Cardiac muscle cell (in vitro differentiated cells and primary cell): ENCODE results near the gene WBP4. TPM values are rescaled to one million over a fixed set of nuclear protein-coding genes. Genes with fewer than 3 reads are reported as not detected.

Source experiments
- DNase-seq, 2 donors: peaks; one replicate each; pipeline versions ENCODE4 v3.0.0 to v3.0.0-alpha.2; 2010 to 2017; ENCODE audit warnings: low read depth in 1 of 2, low spot score in 1 of 2
- H3K27ac ChIP-seq: fragments of 200-600 bp; sonication (generic); 2 replicates; pipeline ENCODE4 v1.5.1; 2016
- H3K27me3 ChIP-seq: fragments of 200-600 bp; sonication (generic); 2 replicates; pipeline ENCODE4 v1.6.0; 2016; ENCODE audit warnings: control low read depth
- H3K36me3 ChIP-seq: fragments of 200-600 bp; sonication (generic); 2 replicates; pipeline ENCODE4 v1.5.1; 2016; ENCODE audit warnings: control low read depth
- H3K4me1 ChIP-seq: fragments of 200-600 bp; sonication (generic); 2 replicates; pipeline ENCODE4 v1.8.1; 2017; ENCODE audit warnings: low read depth, mild to moderate bottlenecking, mixed run types
- H3K4me3 ChIP-seq: fragments of 200-600 bp; sonication (generic); 2 replicates; pipeline ENCODE4 v1.5.1; 2016; ENCODE audit warnings: mild to moderate bottlenecking
- H3K9me3 ChIP-seq: fragments of 200-600 bp; sonication (generic); 2 replicates; pipeline ENCODE4 v1.5.1; 2017; ENCODE audit warnings: low read depth, mild to moderate bottlenecking, control low read depth
- polyA plus RNA-seq: library from polyadenylated mRNA; unstranded; fragments of >200 nt; fragmentation: Nextera tagmentation; extraction: Ambion mirVana; gene quantifications from 2 replicates; pipeline ENCODE4 v1.2.1, GENCODE V29; 2016
- total RNA-seq: library from RNA; depleted of rRNA; stranded (reverse); fragments of >200 nt; gene quantifications from 2 replicates; pipeline ENCODE4 v1.2.3, GENCODE V29; 2016
- TF ChIP-seq, protein P1 (sequence below): IDR thresholded peaks from 2 replicates; pipeline ENCODE4 v1.5.1; 2012; ENCODE audit warnings: low read depth, mild to moderate bottlenecking, low read length

The WBP4 gene
- total and polyA plus RNA-seq, 2 experiments from 2014 or later, result 8.1 to 9.9 TPM

DNA sequence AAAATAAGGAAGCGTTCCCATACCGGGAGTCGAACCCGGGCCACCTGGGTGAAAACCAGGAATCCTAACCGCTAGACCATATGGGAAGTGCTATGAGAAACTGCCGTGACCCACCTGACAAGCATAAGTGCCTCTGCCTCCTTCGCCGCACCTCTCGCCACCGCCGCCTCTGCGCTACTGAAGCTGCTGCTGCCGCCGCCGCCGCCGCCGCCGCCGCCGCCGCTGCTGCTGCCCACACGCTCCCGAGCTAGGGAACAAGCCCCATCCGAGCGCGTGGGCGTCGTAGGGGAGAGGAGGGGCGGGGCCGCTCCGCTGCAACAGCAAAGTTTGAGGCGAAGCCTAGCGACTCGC lies 610 bp upstream of the WBP4 start:
- Histone ChIP-seq H3K27me3 (no peaks in the 10 kb centered on the region), H3K36me3 (peaks cover 5% of the 10 kb centered on the region), H3K4me1 (peaks cover 16% of the 10 kb centered on the region), H3K27ac (peak overlapping the region; percentile 93), H3K4me3 (peak overlapping the region; percentile 95), H3K9me3 (no peaks in the 10 kb centered on the region)
- TF ChIP-seq, protein P1, sequence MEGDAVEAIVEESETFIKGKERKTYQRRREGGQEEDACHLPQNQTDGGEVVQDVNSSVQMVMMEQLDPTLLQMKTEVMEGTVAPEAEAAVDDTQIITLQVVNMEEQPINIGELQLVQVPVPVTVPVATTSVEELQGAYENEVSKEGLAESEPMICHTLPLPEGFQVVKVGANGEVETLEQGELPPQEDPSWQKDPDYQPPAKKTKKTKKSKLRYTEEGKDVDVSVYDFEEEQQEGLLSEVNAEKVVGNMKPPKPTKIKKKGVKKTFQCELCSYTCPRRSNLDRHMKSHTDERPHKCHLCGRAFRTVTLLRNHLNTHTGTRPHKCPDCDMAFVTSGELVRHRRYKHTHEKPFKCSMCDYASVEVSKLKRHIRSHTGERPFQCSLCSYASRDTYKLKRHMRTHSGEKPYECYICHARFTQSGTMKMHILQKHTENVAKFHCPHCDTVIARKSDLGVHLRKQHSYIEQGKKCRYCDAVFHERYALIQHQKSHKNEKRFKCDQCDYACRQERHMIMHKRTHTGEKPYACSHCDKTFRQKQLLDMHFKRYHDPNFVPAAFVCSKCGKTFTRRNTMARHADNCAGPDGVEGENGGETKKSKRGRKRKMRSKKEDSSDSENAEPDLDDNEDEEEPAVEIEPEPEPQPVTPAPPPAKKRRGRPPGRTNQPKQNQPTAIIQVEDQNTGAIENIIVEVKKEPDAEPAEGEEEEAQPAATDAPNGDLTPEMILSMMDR, result no peak
- DNase-seq, result peak; percentile 90

DNA sequence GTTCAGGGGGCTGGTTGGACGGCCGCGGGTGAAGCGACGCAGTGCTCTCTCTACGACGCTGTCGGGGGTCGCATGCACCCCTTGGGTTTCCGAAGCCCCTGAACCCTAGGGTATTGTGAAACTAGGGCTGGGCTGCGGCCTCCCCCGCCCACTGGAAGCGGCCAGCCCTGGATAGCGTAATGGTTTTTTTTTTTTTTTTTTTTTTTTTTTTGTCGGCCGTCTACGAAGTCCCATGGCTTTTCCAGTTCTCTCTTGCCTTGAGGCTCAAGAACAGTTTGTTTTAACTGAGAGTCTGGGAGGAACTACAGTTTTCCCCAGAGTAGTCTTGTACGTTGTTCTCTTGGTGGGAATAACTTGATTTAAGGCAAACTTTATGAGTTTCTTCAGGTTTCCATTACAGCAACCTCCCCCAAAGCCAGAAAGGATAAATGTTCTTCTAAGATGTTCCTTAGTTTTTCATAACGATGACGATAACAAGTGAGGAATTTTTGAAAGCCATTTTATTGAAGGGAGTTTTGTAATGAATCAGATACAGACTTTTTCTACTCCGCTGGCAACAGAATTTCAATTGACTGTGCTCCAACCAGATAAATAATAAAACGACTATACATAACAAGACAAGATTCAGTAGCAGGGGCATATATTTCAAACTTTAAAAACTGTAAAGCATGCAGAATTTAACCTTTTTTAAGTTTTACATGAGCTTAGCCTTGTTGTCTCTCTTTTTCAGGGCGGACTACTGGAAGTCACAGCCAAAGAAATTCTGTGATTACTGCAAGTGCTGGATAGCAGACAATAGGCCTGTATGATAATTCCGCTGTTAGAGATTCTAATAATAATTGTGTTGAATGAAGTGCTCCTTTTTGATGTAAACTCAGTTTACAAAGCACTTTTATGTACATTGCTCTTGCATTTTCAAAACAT lies 867 bp downstream of the WBP4 start:
- TF ChIP-seq, protein P1, result no peak
- Histone ChIP-seq H3K27me3 (no peaks in the 10 kb centered on the region), H3K4me3 (peak overlapping the region; percentile 95), H3K36me3 (peaks cover 20% of the 10 kb centered on the region), H3K4me1 (peaks cover 16% of the 10 kb centered on the region), H3K27ac (peak overlapping the region; percentile 93), H3K9me3 (no peaks in the 10 kb centered on the region)
- peak; percentile 36 to 79 for DNase-seq

DNA sequence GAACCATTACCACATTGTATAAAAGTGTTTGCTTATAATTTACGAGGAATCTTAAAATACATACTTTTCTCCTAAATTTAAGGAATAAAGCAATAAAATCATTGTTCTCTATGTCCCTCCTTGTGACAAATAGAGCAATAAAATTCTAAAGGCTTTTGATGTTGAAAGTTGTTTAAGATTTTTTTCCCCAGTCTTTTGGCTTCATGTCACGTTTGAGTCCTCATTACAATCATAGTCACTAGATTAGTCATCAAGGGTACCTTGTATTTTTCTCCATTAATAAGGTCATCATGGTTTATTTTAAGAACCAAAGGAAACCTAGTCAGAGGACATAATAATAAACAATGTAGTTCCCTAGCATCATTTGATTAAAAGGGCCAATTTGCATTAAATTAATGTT lies 3.2 kb downstream of the WBP4 start:
- H3K27me3 ChIP-seq, result no peaks in the 10 kb centered on the region
- peaks cover 10% of the 10 kb centered on the region for H3K4me1 ChIP-seq
- H3K27ac ChIP-seq, result no peak overlapping the region
- H3K9me3 ChIP-seq, result no peaks in the 10 kb centered on the region
- peaks cover 41% of the 10 kb centered on the region for H3K36me3 ChIP-seq
- no peak overlapping the region for H3K4me3 ChIP-seq
- peak in 1 of 2 donors; percentile 67 for DNase-seq
- TF ChIP-seq, protein P1, result no peak

DNA sequence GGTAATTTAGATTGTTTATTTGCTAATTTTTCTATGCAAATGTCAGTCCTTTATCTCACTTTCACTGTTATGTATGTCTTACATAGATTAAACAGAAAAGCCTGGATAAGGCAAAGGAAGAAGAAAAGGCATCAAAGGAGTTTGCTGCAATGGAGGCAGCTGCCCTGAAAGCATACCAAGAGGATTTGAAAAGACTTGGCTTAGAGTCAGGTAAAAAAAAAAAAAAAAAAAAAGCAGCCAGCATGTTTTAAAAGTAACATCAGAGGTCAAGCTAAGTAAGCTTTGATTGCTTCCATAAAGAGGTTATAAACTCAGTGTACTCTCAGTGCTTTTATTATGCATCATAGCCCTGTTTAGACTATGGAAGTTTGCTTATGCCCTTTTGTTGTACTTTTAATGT lies 3.8 kb downstream of the WBP4 start:
- H3K27me3 ChIP-seq, result no peaks in the 10 kb centered on the region
- peak in 1 of 2 donors; percentile 65 for DNase-seq
- TF ChIP-seq, protein P1, result no peak
- no peaks in the 10 kb centered on the region for H3K9me3 ChIP-seq
- peaks cover 44% of the 10 kb centered on the region for H3K36me3 ChIP-seq
- no peak overlapping the region for H3K27ac ChIP-seq
- no peak overlapping the region for H3K4me3 ChIP-seq
- peaks cover 10% of the 10 kb centered on the region for H3K4me1 ChIP-seq

DNA sequence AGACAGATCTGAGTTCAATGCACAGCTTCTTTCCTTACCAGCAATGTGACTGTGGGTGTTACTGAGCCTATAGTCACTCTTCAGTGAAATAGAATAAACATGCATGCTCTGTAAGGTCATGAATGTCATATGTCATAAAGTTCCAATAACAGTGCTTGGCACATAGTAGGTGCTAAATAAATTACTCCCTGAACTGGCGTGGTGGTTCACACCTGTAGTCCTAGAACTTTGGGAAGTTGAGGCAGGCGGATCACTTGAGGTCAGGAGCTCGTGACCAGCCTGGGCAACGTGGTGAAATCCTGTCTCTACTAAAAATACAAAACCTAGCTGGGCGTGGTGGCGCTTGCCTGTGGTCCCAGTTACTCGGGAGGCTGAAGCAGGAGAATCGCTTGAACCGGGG lies 13.2 kb downstream of the WBP4 start:
- Histone ChIP-seq H3K27ac (no peak overlapping the region), H3K4me1 (no peaks in the 10 kb centered on the region), H3K36me3 (peaks cover 48% of the 10 kb centered on the region), H3K9me3 (no peaks in the 10 kb centered on the region), H3K27me3 (no peaks in the 10 kb centered on the region), H3K4me3 (no peak overlapping the region)
- TF ChIP-seq, protein P1, result no peak
- DNase-seq, result no peak
